Activated CD4-positive, alpha-beta T cell treated with anti-CD3 and anti-CD28 coated beads, Interleukin-2, amount 50 U/mL, for 48 hours (primary cell): ENCODE measurements around the gene PANK3.
"Not testable (repeated sequence)": the region's sequence is repeated elsewhere in the genome, so short reads cannot be mapped to it uniquely, and the experiment has no call there.

Experiments used
- DNase-seq, 2 experiments: peaks; one replicate each; pipeline ENCODE4 v3.0.0-alpha.2; 2020

PANK3 gene

GRCh38 chr5:168578538-168579487 lies at the start of gene PANK3:
Gene PANK3, minus strand, starts transcription at chr5:168579368. Its CDS starts 85 bp downstream, at chr5:168579283.
- DNase-seq: no peak

DNA sequence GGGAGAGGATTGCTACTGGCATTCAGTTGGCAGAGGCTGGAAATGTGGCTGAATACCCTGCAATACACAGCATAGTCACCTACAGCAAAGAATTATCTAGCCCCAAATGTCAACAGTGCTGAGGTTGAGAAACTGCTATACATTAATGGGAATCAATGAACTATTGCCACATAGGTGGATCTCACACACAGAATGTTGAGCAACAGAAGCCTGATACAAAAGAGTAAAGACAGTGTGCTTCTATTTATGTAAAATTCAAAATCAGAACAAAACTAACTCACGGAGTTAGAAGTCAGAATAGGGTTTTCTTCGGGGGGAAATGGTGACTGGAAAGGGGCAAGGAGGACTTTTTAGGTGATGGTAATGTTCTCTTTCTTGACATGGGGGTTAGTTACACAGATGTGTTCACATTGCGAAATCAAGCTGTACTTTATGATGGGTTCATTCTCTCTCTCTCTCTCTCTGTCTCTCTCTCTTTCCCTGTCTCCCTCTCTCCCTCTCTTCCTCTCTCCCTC lies 45.7 kb upstream of the PANK3 start:
- DNase-seq: no peak

DNA sequence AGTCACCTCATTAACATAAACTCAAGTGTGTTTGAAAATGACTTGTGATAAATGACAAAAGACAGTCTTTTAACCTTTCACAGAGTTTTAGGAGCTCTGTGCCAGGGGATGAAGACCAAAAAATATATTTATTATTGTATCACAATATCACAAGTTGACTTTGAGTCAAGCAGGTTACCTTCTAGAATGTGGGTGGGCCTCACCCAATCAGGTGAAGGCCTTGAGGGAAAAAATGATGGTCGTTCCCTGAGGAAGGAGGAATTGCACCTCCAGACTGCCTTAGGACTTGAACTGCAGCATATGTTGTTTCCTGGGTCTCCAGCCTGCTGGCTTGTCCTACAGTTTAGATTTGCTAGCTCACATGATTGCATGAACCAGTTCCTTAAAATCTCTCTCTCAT lies 41.6 kb upstream of the PANK3 start:
- DNase-seq: no peak

- no peak for DNase-seq
Measured at GRCh38 chr5:168614661-168615060, 35.5 kb upstream of the PANK3 start.

DNA sequence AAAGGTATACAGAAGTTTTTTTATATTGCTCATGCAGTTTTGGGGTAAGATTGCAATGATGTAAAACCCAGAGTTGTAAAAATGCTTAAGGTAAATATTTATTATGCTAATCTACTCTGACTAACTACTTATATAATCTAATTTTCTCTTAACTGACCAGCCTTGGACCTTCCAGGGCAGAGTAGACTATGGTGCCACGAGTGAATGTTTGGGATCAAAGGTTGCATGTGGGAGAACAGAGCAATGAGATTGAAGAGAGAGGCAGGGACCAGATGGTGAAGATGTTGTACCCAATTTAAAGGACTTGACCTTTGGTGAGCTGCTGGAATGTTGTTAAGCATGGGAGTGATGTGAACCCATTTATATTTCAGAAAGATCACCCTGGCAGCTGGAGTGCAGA lies 34.8 kb upstream of the PANK3 start:
- no peak for DNase-seq

DNA sequence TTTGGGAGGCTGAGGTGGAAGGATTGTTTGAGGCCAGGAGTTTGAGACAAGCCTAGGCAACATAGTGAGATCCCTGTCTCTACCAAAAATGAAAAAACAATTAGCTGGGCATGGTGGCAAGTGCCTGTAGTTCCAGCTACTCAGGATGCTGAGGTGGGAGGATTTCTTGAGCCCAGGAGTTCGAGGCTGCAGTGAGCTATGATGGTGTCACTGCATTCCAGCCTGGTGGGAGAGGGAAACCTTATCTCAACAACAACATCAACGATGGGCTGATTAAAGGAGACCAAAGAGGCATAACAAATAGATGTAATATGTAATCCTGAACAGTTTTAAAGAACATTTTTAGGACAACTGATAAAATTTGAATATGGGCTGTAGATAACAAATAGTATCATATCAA lies 34.2 kb upstream of the PANK3 start:
- DNase-seq: no peak

- no peak for DNase-seq
Measured at GRCh38 chr5:168612996-168613395, 33.8 kb upstream of the PANK3 start.

DNA sequence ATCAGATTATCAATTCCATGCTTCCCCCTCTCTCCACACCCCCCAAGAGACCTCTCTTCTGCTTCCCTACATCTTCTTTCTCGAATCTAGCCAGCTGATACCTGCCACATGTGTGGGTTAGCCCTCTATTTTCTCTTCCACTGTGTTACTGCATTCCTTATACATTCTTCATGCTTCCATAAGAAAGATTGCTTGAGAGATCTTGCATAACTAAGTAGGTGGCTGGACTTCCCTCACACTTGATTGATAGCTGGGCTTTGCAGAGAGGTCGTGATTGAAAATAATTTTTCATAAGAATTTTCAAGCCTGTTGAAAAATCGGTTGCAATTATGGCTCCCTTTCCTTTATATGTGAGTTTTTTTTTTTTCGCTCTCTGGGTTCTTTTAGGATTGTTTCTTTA lies 33.0 kb upstream of the PANK3 start:
- DNase-seq: no peak

- no peak for DNase-seq
Measured at GRCh38 chr5:168611165-168611564, 32.0 kb upstream of the PANK3 start.

DNA sequence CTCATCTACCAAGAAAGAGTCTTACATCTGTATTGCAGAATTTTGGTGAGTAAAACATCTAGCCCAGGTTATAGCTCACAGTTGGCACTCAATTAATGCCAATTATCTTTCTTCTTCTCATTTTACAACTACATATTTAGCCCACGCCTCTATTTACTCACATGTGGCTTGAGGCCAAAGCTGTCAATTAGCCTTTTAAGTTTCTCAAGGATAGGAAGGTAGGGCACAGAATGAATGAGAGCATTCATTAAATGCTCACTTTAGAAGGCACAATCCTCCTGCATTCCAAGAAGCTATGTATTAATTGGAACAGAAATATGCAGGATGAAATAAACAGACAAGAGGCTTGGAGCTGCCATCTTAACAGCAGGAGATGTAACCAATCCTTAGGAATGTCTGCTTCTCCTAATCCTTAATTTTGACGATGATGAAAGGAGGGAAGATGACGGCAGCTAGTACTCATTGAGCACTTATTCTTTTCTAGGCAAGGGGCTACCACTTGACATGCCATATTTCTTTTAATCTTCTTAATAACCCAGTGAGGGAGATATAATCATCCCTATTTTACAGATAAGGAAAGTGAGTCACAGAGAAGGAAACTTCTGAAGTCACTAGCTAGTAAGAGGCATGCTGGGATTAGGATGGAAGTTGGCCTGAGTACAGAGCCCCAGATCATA lies 30.8 kb upstream of the PANK3 start:
- no peak for DNase-seq

- DNase-seq: no peak
Measured at GRCh38 chr5:168608821-168609220, 29.7 kb upstream of the PANK3 start.

GRCh38 chr5:168608386-168608785 lies 29.2 kb upstream of the PANK3 start:
- peak in 1 of 2 experiments; percentile 4 for DNase-seq

GRCh38 chr5:168607946-168608345 lies 28.8 kb upstream of the PANK3 start:
- peak; percentile 42 to 59 for DNase-seq

- no peak for DNase-seq
Measured at GRCh38 chr5:168606562-168606961, 27.4 kb upstream of the PANK3 start.

- DNase-seq: no peak
Measured at GRCh38 chr5:168604436-168604835, 25.3 kb upstream of the PANK3 start.

- DNase-seq: no peak
Measured at GRCh38 chr5:168603746-168604145, 24.6 kb upstream of the PANK3 start.

- DNase-seq: no peak
Measured at GRCh38 chr5:168602517-168602916, 23.3 kb upstream of the PANK3 start.

- DNase-seq: no peak
Measured at GRCh38 chr5:168601972-168602371, 22.8 kb upstream of the PANK3 start.

- DNase-seq: no peak
Measured at GRCh38 chr5:168600409-168600808, 21.2 kb upstream of the PANK3 start.

DNA sequence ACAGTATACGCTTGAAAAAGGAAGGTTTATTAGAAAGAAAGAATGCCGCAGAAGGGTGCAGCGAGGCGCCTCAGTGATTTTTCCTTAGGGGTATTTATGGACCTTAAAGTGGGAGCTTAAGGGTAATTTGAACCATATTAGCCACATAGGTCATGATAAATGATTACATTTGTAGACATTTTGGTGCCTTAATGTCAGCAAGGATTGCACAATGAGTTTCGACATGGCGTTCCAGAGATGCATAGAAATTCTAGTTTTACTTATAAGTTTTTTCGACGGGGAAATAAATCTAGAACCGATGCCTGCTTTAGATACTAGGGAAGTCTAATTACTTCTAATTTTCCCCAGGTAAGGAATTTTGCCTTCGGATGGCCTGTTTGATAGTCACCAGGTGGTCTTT lies 20.7 kb upstream of the PANK3 start:
- no peak for DNase-seq

GRCh38 chr5:168598639-168599038 lies 19.5 kb upstream of the PANK3 start:
- no peak for DNase-seq

GRCh38 chr5:168596927-168597326 lies 17.8 kb upstream of the PANK3 start:
- DNase-seq: no peak

DNA sequence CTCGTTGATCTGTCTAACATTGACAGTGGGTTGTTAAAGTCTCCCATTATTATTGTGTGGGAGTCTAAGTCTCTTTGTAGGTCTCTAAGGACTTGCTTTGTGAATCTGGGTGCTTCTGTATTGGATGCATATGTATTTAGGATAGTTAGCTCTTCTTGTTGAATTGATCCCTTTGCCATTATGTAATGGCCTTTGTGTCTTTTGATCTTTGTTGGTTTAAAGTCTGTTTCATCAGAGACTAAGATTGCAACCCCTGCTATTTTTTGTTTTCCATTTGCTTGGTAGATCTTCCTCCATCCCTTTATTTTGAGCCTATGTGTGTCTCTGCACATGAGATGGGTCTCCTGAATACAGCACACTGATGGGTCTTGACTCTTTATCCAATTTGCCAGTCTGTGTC lies 17.0 kb upstream of the PANK3 start:
- not testable (repeated sequence) for DNase-seq

DNA sequence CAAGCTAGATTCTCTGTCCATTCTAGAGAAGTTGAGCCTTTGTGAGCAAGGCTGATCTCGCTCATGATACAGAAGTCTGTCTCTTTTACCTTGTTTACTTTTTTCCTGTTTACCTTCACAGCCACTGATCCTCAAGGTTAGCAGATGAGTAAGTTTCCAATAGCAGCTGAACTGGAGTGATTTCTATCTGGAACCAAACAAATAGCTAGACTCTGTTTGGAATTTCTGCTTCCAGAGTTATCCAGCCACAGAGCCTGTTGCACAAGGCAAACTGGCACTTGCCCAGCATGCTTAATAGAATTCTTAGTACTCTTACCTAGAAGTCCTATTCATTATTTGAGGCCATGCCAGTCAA lies 12.8 kb upstream of the PANK3 start:
- DNase-seq: no peak
